Peyer's patch (tissue), 4 donors: Measurements from ENCODE around the gene OLA1. TPM values are rescaled to one million over a fixed set of nuclear protein-coding genes. Genes with fewer than 3 reads are reported as not detected.

Source experiments
- DNase-seq, 3 donors: peaks; one replicate each; pipeline ENCODE4 v3.0.0-alpha.2; 2017 to 2019
- H3K27ac ChIP-seq, 4 donors: fragments of 200-600 bp; sonication (generic); one replicate each; pipeline ENCODE4 v1.5.1; 2016 to 2019
- H3K27me3 ChIP-seq, 2 donors: fragments of 200-600 bp; sonication (generic); one replicate each; pipeline ENCODE4 v1.5.1; 2019
- H3K36me3 ChIP-seq, 3 donors: fragments of 200-600 bp; sonication (generic); one replicate each; pipeline ENCODE4 v1.5.1; 2016 to 2019
- H3K4me1 ChIP-seq, 4 donors: fragments of 200-600 bp; sonication (generic); one replicate each; pipeline ENCODE4 v1.5.1; 2016 to 2019
- H3K4me3 ChIP-seq, 4 donors: fragments of 200-600 bp; sonication (generic); 1 replicate in 3 of 4; 2 replicates in 1 of 4; pipeline ENCODE4 v1.5.1; 2016 to 2019; ENCODE audit warnings: mild to moderate bottlenecking in 1 of 4
- H3K9me3 ChIP-seq, 4 donors: fragments of 200-600 bp; sonication (generic); one replicate each; pipeline ENCODE4 v1.5.1; 2016 to 2019; ENCODE audit warnings: mild to moderate bottlenecking in 1 of 4
- CTCF ChIP-seq, 6 experiments: fragments of 450-650 bp in 4 of 6; fragments of 200-600 bp in 2 of 6; sonication (generic) in 1 of 6; IDR thresholded peaks; one replicate each; pipeline ENCODE4 v1.5.1; 2017 to 2019; ENCODE audit warnings: antibody characterized with exemption in 6 of 6, mild to moderate bottlenecking in 3 of 6, moderate library complexity in 1 of 6
- POLR2A ChIP-seq, 2 donors: fragments of 450-650 bp; IDR thresholded peaks; one replicate each; pipeline ENCODE4 v1.5.1; 2017; ENCODE audit warnings: antibody characterized with exemption in 2 of 2, mild to moderate bottlenecking in 2 of 2, moderate library complexity in 2 of 2
- total RNA-seq, 4 donors: library from RNA; depleted of rRNA; stranded (reverse); fragments of >200 nt; gene quantifications; one replicate each; pipeline ENCODE4 v1.1.0, GENCODE V29; 2016

OLA1 gene
- 10 to 100 TPM; 34.0 to 52.8 (median 35.5) TPM for total RNA-seq

- Histone ChIP-seq H3K9me3 (no peaks in the 10 kb centered on the region), H3K27me3 (no peaks in the 10 kb centered on the region), H3K36me3 (no peaks in the 10 kb centered on the region), H3K27ac (peak within 1 kb of the TSS; percentile 68 to 83 (median 80)), H3K4me3 (peak within 1 kb of the TSS; percentile 58 to 92 (median 76)), H3K4me1 (peaks cover 0 to 11% (median 4%) of the 10 kb centered on the region in 4 donors)
- DNase-seq = peak; percentile 91 to 97 (median 97)
- TF ChIP-seq POLR2A (IDR thresholded peaks at IDR 0.05) (peak; percentile 19 to 40), CTCF (IDR thresholded peaks at IDR 0.05) (peak in 2 of 6 experiments; percentile 22 to 32)
These were observed at the start of gene OLA1 for GRCh38 chr2:174248187-174248997. OLA1 (minus strand) TSS chr2:174248532; CDS start chr2:174246815, 1,717 bp downstream.

- Histone ChIP-seq H3K4me1 (no peaks in the 10 kb centered on the region), H3K4me3 (no peak overlapping the region), H3K27ac (no peak overlapping the region), H3K36me3 (no peaks in the 10 kb centered on the region), H3K9me3 (no peaks in the 10 kb centered on the region), H3K27me3 (no peaks in the 10 kb centered on the region)
- no peak for DNase-seq
- no peak for TF ChIP-seq CTCF (IDR thresholded peaks at IDR 0.05)
- TF ChIP-seq POLR2A (IDR thresholded peaks at IDR 0.05) = no peak
These were observed 44.6 kb upstream of the OLA1 start for GRCh38 chr2:174292908-174293307.

GRCh38 chr2:174286172-174286571, 37.8 kb upstream of the OLA1 start:
- TF ChIP-seq CTCF (IDR thresholded peaks at IDR 0.05) = no peak
- no peak for TF ChIP-seq POLR2A (IDR thresholded peaks at IDR 0.05)
- Histone ChIP-seq H3K36me3 (no peaks in the 10 kb centered on the region), H3K27ac (no peak overlapping the region), H3K27me3 (no peaks in the 10 kb centered on the region), H3K4me3 (no peak overlapping the region), H3K4me1 (no peaks in the 10 kb centered on the region), H3K9me3 (no peaks in the 10 kb centered on the region)
- no peak for DNase-seq

- no peak for DNase-seq
- H3K4me3 ChIP-seq = no peak overlapping the region
- no peaks in the 10 kb centered on the region for H3K36me3 ChIP-seq
- TF ChIP-seq CTCF (IDR thresholded peaks at IDR 0.05) = no peak
- TF ChIP-seq POLR2A (IDR thresholded peaks at IDR 0.05) = no peak
- no peaks in the 10 kb centered on the region for H3K9me3 ChIP-seq
- H3K4me1 ChIP-seq = no peaks in the 10 kb centered on the region
- no peaks in the 10 kb centered on the region for H3K27me3 ChIP-seq
- no peak overlapping the region for H3K27ac ChIP-seq
These were observed 34.1 kb upstream of the OLA1 start for GRCh38 chr2:174282441-174282840.

- TF ChIP-seq POLR2A (IDR thresholded peaks at IDR 0.05) (no peak), CTCF (IDR thresholded peaks at IDR 0.05) (no peak)
- H3K27ac ChIP-seq = no peak overlapping the region
- no peaks in the 10 kb centered on the region for H3K27me3 ChIP-seq
- H3K4me1 ChIP-seq = no peaks in the 10 kb centered on the region
- no peak overlapping the region for H3K4me3 ChIP-seq
- no peaks in the 10 kb centered on the region for H3K9me3 ChIP-seq
- no peaks in the 10 kb centered on the region for H3K36me3 ChIP-seq
- no peak for DNase-seq
These were observed 33.4 kb upstream of the OLA1 start for GRCh38 chr2:174281736-174282135.
